H9 (cell line): Measurements from ENCODE around the gene JADE2. TPM values are rescaled to one million over a fixed set of nuclear protein-coding genes. Genes with fewer than 3 reads are reported as not detected.

Experiments
- DNase-seq: peaks from one replicate; pipeline ENCODE4 v3.0.0-alpha.2; 2017
- H2AFZ ChIP-seq: one replicate; pipeline ENCODE4 v1.6.1; 2013; ENCODE audit warnings: mild to moderate bottlenecking, low read length, control low read depth, moderate library complexity
- H2AK5ac ChIP-seq: 2 replicates; pipeline ENCODE4 v1.6.1; 2013; ENCODE audit warnings: low read length, control low read depth, mixed read lengths; ENCODE audit not compliant: insufficient read length
- H2BK120ac ChIP-seq: one replicate; pipeline ENCODE4 v1.6.1; 2013; ENCODE audit warnings: low read depth, mild to moderate bottlenecking, low read length, control low read depth, inconsistent platforms; ENCODE audit not compliant: poor library complexity, severe bottlenecking
- H2BK12ac ChIP-seq: 2 replicates; pipeline ENCODE4 v1.6.1; 2013; ENCODE audit warnings: low read length, control low read depth, mixed read lengths, low read depth; ENCODE audit not compliant: insufficient read length
- H2BK15ac ChIP-seq: 2 replicates; pipeline ENCODE4 v1.6.1; 2013; ENCODE audit warnings: low read depth, low read length, control low read depth
- H2BK20ac ChIP-seq: one replicate; pipeline ENCODE4 v1.6.1; 2013; ENCODE audit warnings: low read depth, mild to moderate bottlenecking, low read length, control low read depth, inconsistent platforms; ENCODE audit not compliant: poor library complexity, severe bottlenecking
- H2BK5ac ChIP-seq: 2 replicates; pipeline ENCODE4 v1.6.1; 2013; ENCODE audit warnings: low read length, control low read depth, mixed read lengths; ENCODE audit not compliant: insufficient read length
- H3K14ac ChIP-seq: 2 replicates; pipeline ENCODE4 v1.6.1; 2013; ENCODE audit warnings: low read length, control low read depth; ENCODE audit not compliant: insufficient read depth
- H3K18ac ChIP-seq: 2 replicates; pipeline ENCODE4 v1.6.1; 2013; ENCODE audit warnings: low read depth, mild to moderate bottlenecking, mixed read lengths, low read length, control low read depth; ENCODE audit not compliant: insufficient read length
- H3K23ac ChIP-seq: 2 replicates; pipeline ENCODE4 v1.6.1; 2013; ENCODE audit warnings: low read length, control low read depth, mixed read lengths, low read depth; ENCODE audit not compliant: insufficient read length
- H3K23me2 ChIP-seq: 2 replicates; pipeline ENCODE4 v1.6.1; 2013; ENCODE audit warnings: low read depth, mild to moderate bottlenecking, mixed read lengths, low read length, control low read depth; ENCODE audit not compliant: insufficient read length, poor library complexity, severe bottlenecking
- H3K27ac ChIP-seq: 2 replicates; pipeline ENCODE4 v1.5.1; 2013; ENCODE audit warnings: low read length, control low read depth, mixed read lengths, low read depth; ENCODE audit not compliant: insufficient read length
- H3K27me3 ChIP-seq: 2 replicates; pipeline ENCODE4 v1.6.1; 2013; ENCODE audit warnings: low read length, control low read depth, inconsistent platforms; ENCODE audit not compliant: insufficient read depth
- H3K4ac ChIP-seq: 2 replicates; pipeline ENCODE4 v1.6.1; 2013; ENCODE audit warnings: low read depth, mild to moderate bottlenecking, control low read depth, inconsistent platforms, low read length, moderate library complexity
- H3K4me1 ChIP-seq: 2 replicates; pipeline ENCODE4 v1.6.1; 2013; ENCODE audit warnings: low read length, control low read depth, inconsistent platforms; ENCODE audit not compliant: insufficient read depth
- H3K4me2 ChIP-seq: 2 replicates; pipeline ENCODE4 v1.6.1; 2013; ENCODE audit warnings: low read length, control low read depth, mixed read lengths; ENCODE audit not compliant: insufficient read length, insufficient read depth
- H3K56ac ChIP-seq: 2 replicates; pipeline ENCODE4 v1.6.1; 2013; ENCODE audit warnings: low read depth, mild to moderate bottlenecking, mixed read lengths, low read length, control low read depth; ENCODE audit not compliant: insufficient read length
- H3K79me1 ChIP-seq: 2 replicates; pipeline ENCODE4 v1.6.1; 2013; ENCODE audit warnings: low read depth, mild to moderate bottlenecking, moderate library complexity, low read length, control low read depth, inconsistent platforms; ENCODE audit not compliant: insufficient read depth, poor library complexity, severe bottlenecking
- H3K79me2 ChIP-seq: 2 replicates; pipeline ENCODE4 v1.6.1; 2013; ENCODE audit warnings: low read length, control low read depth, inconsistent platforms; ENCODE audit not compliant: insufficient read depth
- H3K9ac ChIP-seq: 2 replicates; pipeline ENCODE4 v1.6.1; 2013; ENCODE audit warnings: low read length, control low read depth, mixed read lengths; ENCODE audit not compliant: insufficient read length; ENCODE audit errors: extremely low read depth
- H3K9me3 ChIP-seq: one replicate; pipeline ENCODE4 v1.6.1; 2013; ENCODE audit warnings: low read depth, low read length, inconsistent platforms; ENCODE audit not compliant: control insufficient read depth
- H3T11ph ChIP-seq: one replicate; pipeline ENCODE4 v1.6.1; 2013; ENCODE audit warnings: mild to moderate bottlenecking, low read length, control low read depth, inconsistent platforms
- H4K20me1 ChIP-seq: one replicate; pipeline ENCODE4 v1.6.1; 2013; ENCODE audit not compliant: control insufficient read depth, insufficient read length, insufficient read depth
- H4K5ac ChIP-seq: 2 replicates; pipeline ENCODE4 v1.6.1; 2013; ENCODE audit warnings: low read depth, mild to moderate bottlenecking, mixed read lengths, low read length, control low read depth; ENCODE audit not compliant: insufficient read length
- H4K8ac ChIP-seq: replicated peaks from 2 replicates; pipeline ENCODE4 v1.6.1; 2013; ENCODE audit warnings: low read length, control low read depth, mixed read lengths, low read depth; ENCODE audit not compliant: insufficient read length
- H4K91ac ChIP-seq: 2 replicates; pipeline ENCODE4 v1.6.1; 2013; ENCODE audit warnings: low read depth, mild to moderate bottlenecking, moderate library complexity, mixed read lengths, low read length, control low read depth; ENCODE audit not compliant: insufficient read length
- H3K27ac Mint-ChIP-seq, 3 experiments: 2 replicates in 2 of 3; 3 replicates in 1 of 3; pipeline ENCODE4 v1.8.0; 2020 to 2021; ENCODE audit warnings: mixed read lengths in 3 of 3, mild to moderate bottlenecking in 1 of 3, moderate library complexity in 1 of 3
- H3K27me3 Mint-ChIP-seq: 2 replicates; pipeline ENCODE4 v1.8.0; 2021; ENCODE audit warnings: low read depth, mild to moderate bottlenecking, moderate library complexity, mixed read lengths
- H3K36me3 Mint-ChIP-seq, 3 experiments: 2 replicates in 2 of 3; 3 replicates in 1 of 3; pipeline ENCODE4 v1.8.0; 2020 to 2021; ENCODE audit warnings: low read depth in 3 of 3, mixed read lengths in 3 of 3; ENCODE audit not compliant: insufficient read depth in 1 of 3
- H3K4me1 Mint-ChIP-seq, 2 experiments: 2 replicates each; pipeline ENCODE4 v1.8.0; 2020; ENCODE audit warnings: mixed read lengths in 2 of 2
- H3K4me3 Mint-ChIP-seq, 2 experiments: 2 replicates in 1 of 2; 3 replicates in 1 of 2; pipeline ENCODE4 v1.8.0; 2020 to 2021; ENCODE audit warnings: mild to moderate bottlenecking in 2 of 2, mixed read lengths in 2 of 2, moderate library complexity in 1 of 2
- H3K9me3 Mint-ChIP-seq, 2 experiments: 2 replicates in 1 of 2; 3 replicates in 1 of 2; pipeline ENCODE4 v1.8.0; 2020; ENCODE audit warnings: mild to moderate bottlenecking in 2 of 2, mixed read lengths in 2 of 2, moderate library complexity in 1 of 2
- CTCF ChIP-seq: fragments of 200-600 bp; sonication (generic); conservative IDR thresholded peaks from 3 replicates; pipeline ENCODE4 v1.8.0; 2021; ENCODE audit warnings: antibody characterized with exemption, mild to moderate bottlenecking
- WGBS: extraction: QIAGEN DNeasy Blood & Tissue Kit; methylation state at CpG from one replicate; pipeline ENCODE4 v1.1.7; 2013; ENCODE audit warnings: missing lambda C conversion rate, low lambda C conversion rate, mixed read lengths; ENCODE audit not compliant: insufficient read length; ENCODE audit errors: extremely low coverage; 5-methylcytosine and 5-hydroxymethylcytosine counted together
- total RNA-seq: library from RNA; stranded (reverse); gene quantifications from 2 replicates; pipeline ENCODE4 v1.2.1, GENCODE V29; 2021

JADE2 gene
- total RNA-seq, 1 experiment from 2014 or later: 99.7 TPM

- H3K4me3 Mint-ChIP-seq: 0 out of 5 replicates have a peak overlapping the region, but pooled peaks of 1 of the 2 experiments have one; percentile 13
- no peak overlapping the region for H2BK15ac ChIP-seq
- no peak overlapping the region for H3K9ac ChIP-seq
- no peak overlapping the region for H2AK5ac ChIP-seq
- TF ChIP-seq CTCF: no peak
- no peaks in the 10 kb centered on the region for H3K27me3 ChIP-seq
- no peak overlapping the region for H4K5ac ChIP-seq
- no peaks in the 10 kb centered on the region for H3K23me2 ChIP-seq
- no peak overlapping the region for H3K56ac ChIP-seq
- H3K4me1 Mint-ChIP-seq: peaks cover 46 to 56% of the 10 kb centered on the region in 2 experiments
- H3T11ph ChIP-seq: no peak overlapping the region
- H2AFZ ChIP-seq: no peak overlapping the region
- peaks cover 2% of the 10 kb centered on the region; the same call in 1 of the 2 replicates for H3K79me2 ChIP-seq
- no CpG with 5 or more reads among the region's 15 CpGs for WGBS
- H4K20me1 ChIP-seq: no peaks in the 10 kb centered on the region
- H3K36me3 Mint-ChIP-seq: peaks cover 13 to 84% (median 48%) of the 10 kb centered on the region in 3 experiments
- no peak for DNase-seq
- H2BK120ac ChIP-seq: no peak overlapping the region
- H3K4me1 ChIP-seq: peaks cover 4% of the 10 kb centered on the region; the same call in 1 of the 2 replicates
- no peaks in the 10 kb centered on the region for H3K9me3 Mint-ChIP-seq
- H3K18ac ChIP-seq: no peak overlapping the region
- H2BK5ac ChIP-seq: no peak overlapping the region
- no peak overlapping the region for H3K23ac ChIP-seq
- peak overlapping the region; percentile 25 for H3K27ac ChIP-seq
- no peaks in the 10 kb centered on the region for H3K9me3 ChIP-seq
- no peak overlapping the region for H4K91ac ChIP-seq
- H3K4me2 ChIP-seq: no peak overlapping the region
- H3K27me3 Mint-ChIP-seq: no peaks in the 10 kb centered on the region
- peak overlapping the region; percentile 74 for H2BK12ac ChIP-seq
- H2BK20ac ChIP-seq: no peak overlapping the region
- no peak overlapping the region for H4K8ac ChIP-seq
- no peak overlapping the region for H3K4ac ChIP-seq
- H3K14ac ChIP-seq: no peak overlapping the region
- no peaks in the 10 kb centered on the region for H3K79me1 ChIP-seq
- peak overlapping the region in 2 of 3 experiments; percentile 74 to 99; a peak in 4 of 7 replicates for H3K27ac Mint-ChIP-seq
These were observed 15.6 kb downstream of the JADE2 start for GRCh38 chr5:134540747-134541733.
